Activated T-cell treated with anti-CD3 and anti-CD28 coated beads, Interleukin-2, amount 50 U/mL, for 24 hours (primary cell): ENCODE data around the gene CANT1.

Experiments
- DNase-seq: peaks from one replicate; pipeline ENCODE4 v3.0.0-alpha.2; 2020
- H3K27ac Mint-ChIP-seq: 2 replicates; pipeline ENCODE4 v1.8.0; 2020; ENCODE audit warnings: mild to moderate bottlenecking, mixed read lengths
- H3K27me3 Mint-ChIP-seq: 2 replicates; pipeline ENCODE4 v1.8.0; 2020; ENCODE audit warnings: mixed read lengths
- H3K36me3 Mint-ChIP-seq: 2 replicates; pipeline ENCODE4 v1.8.0; 2020; ENCODE audit warnings: low read depth, mixed read lengths
- H3K4me1 Mint-ChIP-seq: 2 replicates; pipeline ENCODE4 v1.8.0; 2020; ENCODE audit warnings: low read depth, mixed read lengths
- H3K4me3 Mint-ChIP-seq: 2 replicates; pipeline ENCODE4 v1.8.0; 2020; ENCODE audit warnings: mild to moderate bottlenecking, moderate library complexity, mixed read lengths
- H3K9me3 Mint-ChIP-seq: 2 replicates; pipeline ENCODE4 v1.8.0; 2020; ENCODE audit warnings: mixed read lengths

CANT1 gene

DNA sequence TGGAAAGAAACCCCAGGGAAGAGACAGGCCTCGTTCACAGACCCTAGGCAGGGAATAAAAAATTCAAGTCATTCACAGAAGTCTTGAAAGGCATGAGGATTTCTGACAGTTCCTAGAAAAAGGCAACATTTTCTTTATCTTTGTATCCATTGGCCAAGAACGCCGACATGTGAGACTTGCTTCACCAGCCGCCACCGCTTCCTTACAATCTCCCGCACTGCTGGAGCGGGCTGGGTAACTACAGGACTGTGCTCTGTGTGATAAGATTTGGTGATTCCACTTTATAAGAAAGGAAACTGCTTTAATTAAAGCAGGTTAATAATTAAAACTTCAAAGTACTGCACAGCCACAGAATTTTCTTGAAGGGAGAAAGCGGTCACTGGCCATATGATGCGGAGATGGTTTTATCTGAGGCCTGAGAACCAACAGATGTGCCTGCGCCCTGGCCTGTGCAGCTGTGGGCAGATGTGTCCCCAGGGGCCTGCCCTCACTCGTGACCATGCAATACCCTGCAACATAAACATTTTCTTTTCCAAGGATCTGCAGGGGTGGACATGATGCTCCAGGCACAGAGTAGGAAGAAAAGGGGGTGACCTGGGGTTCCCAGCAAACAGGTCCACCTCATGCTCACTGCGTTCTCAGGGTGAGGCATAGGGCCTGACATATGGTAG lies 16.9 kb downstream of the CANT1 start:
- no peak for DNase-seq
- no peak overlapping the region for H3K4me3 Mint-ChIP-seq
- H3K27ac Mint-ChIP-seq = peak overlapping the region; percentile 11
- H3K4me1 Mint-ChIP-seq = peaks cover 5% of the 10 kb centered on the region
- H3K27me3 Mint-ChIP-seq = no peaks in the 10 kb centered on the region
- H3K9me3 Mint-ChIP-seq = no peaks in the 10 kb centered on the region
- peaks cover 80% of the 10 kb centered on the region for H3K36me3 Mint-ChIP-seq

GRCh38 chr17:78991906-78992532 lies 17.5 kb downstream of the CANT1 start:
- peaks cover 9% of the 10 kb centered on the region for H3K4me1 Mint-ChIP-seq
- H3K4me3 Mint-ChIP-seq = no peak overlapping the region
- H3K27me3 Mint-ChIP-seq = no peaks in the 10 kb centered on the region
- H3K27ac Mint-ChIP-seq = no peak overlapping the region
- DNase-seq = no peak
- H3K9me3 Mint-ChIP-seq = no peaks in the 10 kb centered on the region
- peaks cover 74% of the 10 kb centered on the region for H3K36me3 Mint-ChIP-seq

DNA sequence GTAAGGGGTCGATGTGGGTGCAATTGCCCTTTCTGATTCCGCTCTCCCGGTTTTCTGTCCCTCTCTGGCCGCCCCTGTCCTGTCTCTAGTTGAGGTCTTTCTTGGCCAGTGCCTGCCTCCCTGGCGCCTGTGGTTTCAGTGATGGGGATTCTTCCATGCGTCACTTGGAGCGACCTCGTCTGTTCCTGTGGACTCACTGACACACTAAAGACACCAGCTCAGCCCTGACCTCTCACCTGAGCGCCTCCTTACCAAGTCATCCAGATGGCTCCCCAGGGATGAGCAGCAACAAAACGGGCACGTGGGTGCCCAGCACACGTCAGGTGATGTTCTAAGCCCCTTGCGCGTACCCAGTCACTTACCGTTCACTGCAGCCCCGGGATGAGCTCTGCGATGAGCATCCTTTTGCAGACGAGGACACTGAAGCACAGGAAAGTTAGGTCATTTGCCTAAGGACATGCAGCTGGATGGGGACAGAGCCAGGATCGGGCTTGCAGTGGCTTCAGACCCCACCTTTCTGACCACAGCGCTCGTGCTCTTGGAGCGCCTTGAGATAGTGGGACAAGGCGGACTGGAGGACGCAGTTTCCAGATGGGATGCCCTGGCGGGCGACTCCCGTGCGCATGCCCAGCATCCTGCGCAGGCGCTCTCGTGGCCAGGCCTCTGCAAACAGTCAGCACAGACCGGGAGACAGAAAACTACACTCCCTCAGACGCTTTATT lies 18.4 kb downstream of the CANT1 start:
- Mint-ChIP-seq H3K27me3 (no peaks in the 10 kb centered on the region), H3K36me3 (peaks cover 66% of the 10 kb centered on the region), H3K4me1 (peaks cover 17% of the 10 kb centered on the region), H3K9me3 (no peaks in the 10 kb centered on the region), H3K27ac (no peak overlapping the region), H3K4me3 (no peak overlapping the region)
- no peak for DNase-seq

DNA sequence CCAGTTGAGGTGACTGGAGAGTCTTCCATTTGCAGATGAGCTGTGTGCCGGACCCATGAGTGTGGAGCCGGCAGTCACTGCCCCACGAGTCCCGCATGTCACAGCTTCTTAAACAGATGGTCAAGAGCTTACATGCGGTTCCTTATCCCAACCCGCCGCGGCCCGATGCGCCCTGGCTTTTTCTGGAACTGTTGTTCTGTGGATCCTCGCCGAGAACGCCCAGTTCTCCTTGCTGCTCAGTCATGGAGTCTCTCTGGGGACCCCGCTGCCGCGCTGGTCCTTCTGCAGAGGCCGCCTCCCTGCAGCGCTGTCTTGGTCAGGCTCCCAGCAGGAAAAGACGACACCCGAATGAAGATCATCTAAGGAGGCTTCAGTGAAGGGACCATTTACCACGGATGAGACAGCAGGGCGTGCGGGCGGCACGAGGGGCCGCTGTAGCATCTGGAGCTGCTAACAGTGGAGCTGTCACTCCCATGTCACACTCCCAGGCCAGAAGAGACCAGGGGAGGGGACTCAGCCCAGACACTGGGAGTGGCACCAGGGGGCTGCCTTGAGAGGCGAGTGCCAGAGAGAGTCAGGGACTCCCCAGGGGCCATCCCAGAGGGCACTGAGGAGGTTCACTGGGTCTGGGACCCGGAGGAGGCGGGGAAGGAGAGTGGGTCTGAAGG lies 19.1 kb downstream of the CANT1 start:
- H3K4me3 Mint-ChIP-seq = no peak overlapping the region
- no peaks in the 10 kb centered on the region for H3K9me3 Mint-ChIP-seq
- H3K4me1 Mint-ChIP-seq = peaks cover 22% of the 10 kb centered on the region
- no peak overlapping the region for H3K27ac Mint-ChIP-seq
- H3K27me3 Mint-ChIP-seq = no peaks in the 10 kb centered on the region
- no peak for DNase-seq
- H3K36me3 Mint-ChIP-seq = peaks cover 59% of the 10 kb centered on the region

DNA sequence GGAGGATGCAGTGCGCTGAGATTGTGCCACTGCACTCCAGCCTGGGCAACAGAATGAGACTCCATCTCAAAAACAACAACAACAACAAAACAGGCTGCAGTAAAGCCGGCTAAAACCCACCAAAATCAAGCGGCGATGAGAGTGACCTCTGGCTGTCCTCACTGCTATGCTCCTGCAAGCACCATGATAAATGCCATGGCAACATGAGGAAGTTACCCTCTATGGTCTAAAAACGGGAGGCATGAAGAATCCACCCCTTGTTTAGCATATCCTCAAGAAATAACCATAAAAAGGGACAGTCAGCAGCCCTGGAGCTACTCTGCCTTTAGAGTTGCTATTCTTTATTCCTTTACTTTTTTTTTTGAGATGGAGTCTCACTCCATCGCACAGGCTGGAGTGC lies 21.4 kb downstream of the CANT1 start:
- H3K4me3 Mint-ChIP-seq = no peak overlapping the region
- no peaks in the 10 kb centered on the region for H3K27me3 Mint-ChIP-seq
- DNase-seq = no peak
- no peaks in the 10 kb centered on the region for H3K9me3 Mint-ChIP-seq
- peaks cover 37% of the 10 kb centered on the region for H3K36me3 Mint-ChIP-seq
- no peak overlapping the region for H3K27ac Mint-ChIP-seq
- H3K4me1 Mint-ChIP-seq = peaks cover 18% of the 10 kb centered on the region

- Mint-ChIP-seq H3K27me3 (no peaks in the 10 kb centered on the region), H3K4me3 (peak overlapping the region; percentile 24), H3K4me1 (peaks cover 17% of the 10 kb centered on the region), H3K27ac (peak overlapping the region; percentile 5), H3K9me3 (no peaks in the 10 kb centered on the region), H3K36me3 (peaks cover 24% of the 10 kb centered on the region)
- no peak for DNase-seq
Measured at GRCh38 chr17:78986649-78987328, 22.8 kb downstream of the CANT1 start.

DNA sequence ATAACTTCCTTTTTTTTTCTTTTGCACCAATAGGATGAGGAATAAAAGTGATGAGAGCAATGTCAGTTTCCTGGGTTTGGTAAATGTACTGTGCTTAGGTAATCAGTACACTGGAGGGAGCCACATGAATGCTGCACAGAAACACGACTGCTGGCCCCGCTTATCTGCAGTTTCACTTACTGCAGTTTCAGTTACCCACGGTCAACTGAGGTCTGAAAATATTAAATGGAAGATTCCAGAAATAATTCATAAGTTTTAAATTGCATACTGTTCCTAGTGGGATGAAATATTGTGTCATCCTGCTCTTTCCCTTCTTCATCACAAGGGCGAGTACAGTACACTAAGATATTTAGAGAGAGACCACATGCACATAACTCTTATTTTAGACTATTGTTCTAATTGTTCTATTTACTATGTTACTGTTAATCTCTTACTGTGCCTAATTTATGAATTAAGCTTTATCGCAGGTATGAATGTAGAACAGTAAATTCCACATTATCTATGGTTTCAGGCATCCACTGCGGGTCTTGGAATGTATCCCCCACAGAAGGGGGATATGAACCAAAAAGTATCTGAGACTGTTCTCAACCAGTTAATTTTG lies 23.4 kb downstream of the CANT1 start:
- no peak for DNase-seq
- Mint-ChIP-seq H3K36me3 (peaks cover 18% of the 10 kb centered on the region), H3K27me3 (no peaks in the 10 kb centered on the region), H3K27ac (peak overlapping the region; percentile 5), H3K4me1 (peaks cover 17% of the 10 kb centered on the region), H3K9me3 (no peaks in the 10 kb centered on the region), H3K4me3 (peak overlapping the region; percentile 24)

DNA sequence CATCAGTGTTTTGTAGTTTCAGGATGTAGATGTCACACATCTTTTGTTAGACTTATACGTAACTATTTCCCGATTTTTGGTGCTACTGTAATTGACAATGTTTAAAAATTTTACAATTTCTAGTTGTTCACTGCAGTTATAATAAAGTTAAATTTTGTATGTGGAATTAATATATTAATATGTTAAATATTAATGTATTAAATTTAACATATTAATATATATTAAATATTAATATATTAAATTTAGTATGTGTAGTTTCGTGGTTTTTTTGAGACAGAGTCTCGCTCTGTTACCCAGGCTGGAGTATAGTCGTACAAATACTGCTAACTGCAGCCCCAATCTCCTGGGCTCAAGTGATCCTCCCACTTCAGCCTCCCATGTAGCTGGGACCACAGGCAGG lies 24.2 kb downstream of the CANT1 start:
- H3K36me3 Mint-ChIP-seq = peaks cover 10% of the 10 kb centered on the region
- no peak for DNase-seq
- H3K9me3 Mint-ChIP-seq = no peaks in the 10 kb centered on the region
- peaks cover 17% of the 10 kb centered on the region for H3K4me1 Mint-ChIP-seq
- no peak overlapping the region for H3K4me3 Mint-ChIP-seq
- H3K27ac Mint-ChIP-seq = no peak overlapping the region
- H3K27me3 Mint-ChIP-seq = no peaks in the 10 kb centered on the region

DNA sequence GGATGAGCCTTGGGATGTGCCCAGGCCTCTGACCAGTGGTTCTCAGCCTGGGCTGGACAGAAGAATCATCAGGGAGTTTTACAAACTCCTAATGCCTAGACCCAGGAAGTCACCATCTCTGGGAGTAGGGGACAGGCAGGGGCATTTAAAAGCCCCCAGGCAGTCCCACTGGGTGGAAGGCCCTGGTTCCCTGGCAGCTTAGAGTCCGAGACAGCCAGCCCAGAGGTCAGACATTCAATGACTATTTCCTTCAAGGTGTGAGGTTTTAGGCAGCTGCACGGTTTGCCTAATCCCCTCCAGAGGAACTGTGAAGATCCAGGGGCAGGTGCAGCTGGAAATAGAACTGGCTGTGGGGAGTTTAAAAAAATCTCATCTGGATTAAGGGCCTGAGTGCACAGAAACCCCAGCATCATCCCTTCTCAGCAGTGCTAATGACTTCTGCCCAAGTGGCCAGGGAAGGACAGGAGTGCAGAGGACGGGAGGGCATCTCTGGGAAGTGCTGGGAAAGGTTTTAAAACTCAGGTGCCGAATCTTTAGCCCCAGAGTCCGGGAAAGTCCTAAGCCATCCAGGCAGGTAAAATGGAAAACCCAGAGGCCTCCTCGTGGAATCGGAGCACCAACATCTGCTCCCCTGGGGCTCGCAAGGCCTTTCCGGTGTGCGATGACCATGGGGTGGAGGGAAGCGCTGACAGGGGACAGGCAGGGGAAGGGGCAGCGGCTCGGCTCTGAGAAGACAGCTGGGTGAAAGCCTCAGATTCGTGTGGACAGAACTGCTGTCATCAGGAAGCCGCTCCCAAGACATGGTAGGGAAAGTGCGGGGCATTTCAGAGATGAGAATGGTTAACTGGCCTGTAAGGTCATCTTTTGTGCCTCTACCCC lies 28.3 kb downstream of the CANT1 start:
- no peak for DNase-seq
- H3K27ac Mint-ChIP-seq = no peak overlapping the region
- peaks cover 29% of the 10 kb centered on the region for H3K4me1 Mint-ChIP-seq
- no peaks in the 10 kb centered on the region for H3K27me3 Mint-ChIP-seq
- H3K4me3 Mint-ChIP-seq = no peak overlapping the region
- H3K9me3 Mint-ChIP-seq = no peaks in the 10 kb centered on the region
- no peaks in the 10 kb centered on the region for H3K36me3 Mint-ChIP-seq

GRCh38 chr17:78980624-78980972 lies 29.0 kb downstream of the CANT1 start:
- Mint-ChIP-seq H3K27me3 (no peaks in the 10 kb centered on the region), H3K9me3 (no peaks in the 10 kb centered on the region), H3K36me3 (no peaks in the 10 kb centered on the region), H3K4me1 (peaks cover 23% of the 10 kb centered on the region), H3K4me3 (no peak overlapping the region), H3K27ac (peak overlapping the region; percentile 88)
- no peak for DNase-seq

GRCh38 chr17:78979780-78980623 lies 29.6 kb downstream of the CANT1 start, which contains the start of gene LGALS3BP:
Gene LGALS3BP, minus strand, starts transcription at chr17:78979923. Its CDS starts 2,732 bp downstream, at chr17:78977191.
- H3K4me1 Mint-ChIP-seq = peaks cover 23% of the 10 kb centered on the region
- H3K4me3 Mint-ChIP-seq = peak within 1 kb of the TSS; percentile 68
- DNase-seq = peak; percentile 62
- no peaks in the 10 kb centered on the region for H3K27me3 Mint-ChIP-seq
- no peaks in the 10 kb centered on the region for H3K36me3 Mint-ChIP-seq
- no peaks in the 10 kb centered on the region for H3K9me3 Mint-ChIP-seq
- peak within 1 kb of the TSS; percentile 88 for H3K27ac Mint-ChIP-seq

DNA sequence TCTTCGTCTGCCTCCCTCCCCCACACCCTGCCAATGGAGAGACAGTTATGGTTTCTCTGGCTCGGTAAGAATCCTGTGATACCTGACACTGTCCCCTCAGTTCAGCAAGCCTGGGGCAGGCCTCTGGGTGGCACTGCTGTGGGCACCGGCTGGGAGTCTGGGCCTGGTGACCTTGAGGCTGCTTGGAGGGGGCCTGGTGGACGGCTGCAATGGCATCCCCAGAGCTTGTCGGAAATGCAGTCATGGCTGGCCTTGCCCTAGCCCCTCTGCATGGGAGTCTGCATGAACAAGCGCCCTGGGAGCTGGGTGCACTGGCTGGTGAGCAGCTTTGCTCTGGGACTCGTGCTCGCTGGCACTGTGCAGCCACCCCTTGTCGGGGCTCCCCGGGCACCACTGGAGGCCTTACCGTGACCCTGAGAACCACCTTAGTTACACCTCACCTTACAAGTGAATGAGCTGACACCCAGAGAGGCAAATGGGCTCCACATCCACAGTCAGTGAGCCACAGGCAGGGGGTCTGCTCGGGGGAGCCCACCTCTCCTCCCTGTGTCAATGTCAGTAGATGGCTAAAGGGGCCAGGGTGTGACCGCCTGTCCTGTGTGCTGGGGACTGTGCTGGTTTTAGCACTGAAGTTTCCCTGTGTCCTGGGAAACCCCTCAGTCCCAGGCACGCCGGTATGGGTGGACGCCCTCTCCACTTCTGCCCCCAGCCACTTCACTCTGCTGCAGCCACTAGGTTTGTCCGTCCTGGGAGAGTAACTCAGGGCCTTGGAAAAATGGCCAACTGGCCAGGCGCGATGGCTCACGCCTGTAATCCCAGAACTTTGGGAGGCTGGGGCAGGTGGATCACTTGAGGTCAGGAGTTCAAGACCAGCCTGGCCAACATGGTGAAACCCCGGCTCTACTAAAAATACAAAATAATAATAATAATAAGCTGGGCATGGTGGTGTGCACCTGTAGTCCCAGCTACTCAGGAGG lies 31.3 kb downstream of the CANT1 start:
- H3K27me3 Mint-ChIP-seq = no peaks in the 10 kb centered on the region
- H3K27ac Mint-ChIP-seq = no peak overlapping the region
- peak overlapping the region; percentile 68 for H3K4me3 Mint-ChIP-seq
- H3K9me3 Mint-ChIP-seq = no peaks in the 10 kb centered on the region
- H3K36me3 Mint-ChIP-seq = peaks cover 3% of the 10 kb centered on the region
- no peak for DNase-seq
- peaks cover 23% of the 10 kb centered on the region for H3K4me1 Mint-ChIP-seq
